Common myeloid progenitor, CD34-positive (primary cell): ENCODE results near the gene PSD4.

ENCODE experiments used
- CTCF ChIA-PET: fragments of 350-600 bp; sonication (Branson Sonifier 250); formaldehyde crosslinking; loops from one replicate; lab custom pipeline; 2021; ENCODE audit warnings: antibody characterized with exemption; lab: Charles Lee
- POLR2A ChIA-PET: fragments of 350-600 bp; sonication (Branson Sonifier 250); formaldehyde crosslinking; loops from one replicate; lab custom pipeline; 2021; ENCODE audit warnings: antibody characterized with exemption; lab: Charles Lee
- DNase-seq, 3 donors: peaks; one replicate each; pipeline versions ENCODE4 v3.0.0 to v3.0.0-alpha.2; 2013
- H3K27ac ChIP-seq, 2 experiments: 1 replicate in 1 of 2; 2 replicates in 1 of 2; pipeline ENCODE4 v1.7.0; 2013; ENCODE audit warnings: inconsistent platforms in 2 of 2, low read length in 2 of 2, mild to moderate bottlenecking in 2 of 2, low read depth in 1 of 2, moderate library complexity in 1 of 2; ENCODE audit not compliant: severe bottlenecking in 2 of 2, insufficient read depth in 1 of 2, poor library complexity in 1 of 2
- H3K27me3 ChIP-seq, 5 experiments: replicated peaks in 2 of 5; 1 replicate in 3 of 5; 2 replicates in 2 of 5; pipeline versions ENCODE4 v1.6.1 to v1.7.0; 2013; ENCODE audit warnings: low read length in 4 of 5, mild to moderate bottlenecking in 2 of 5, moderate library complexity in 2 of 5, inconsistent platforms in 1 of 5; ENCODE audit not compliant: insufficient read depth in 5 of 5, control insufficient read depth in 4 of 5
- H3K36me3 ChIP-seq, 4 experiments: 1 replicate in 2 of 4; 2 replicates in 2 of 4; pipeline versions ENCODE4 v1.6.1 to v1.7.0; 2013; ENCODE audit warnings: low read length in 3 of 4, control low read depth in 1 of 4, mild to moderate bottlenecking in 1 of 4; ENCODE audit not compliant: control insufficient read depth in 4 of 4, insufficient read depth in 4 of 4
- H3K4me1 ChIP-seq, 4 experiments: 1 replicate in 3 of 4; 2 replicates in 1 of 4; pipeline versions ENCODE4 v1.6.1 to v1.7.1; 2013; ENCODE audit warnings: low read length in 3 of 4, mild to moderate bottlenecking in 3 of 4, control low read depth in 1 of 4, inconsistent platforms in 1 of 4, moderate library complexity in 1 of 4; ENCODE audit not compliant: control insufficient read depth in 4 of 4, insufficient read depth in 4 of 4; ENCODE audit errors: control extremely low read depth in 1 of 4
- H3K4me3 ChIP-seq, 7 experiments: 1 replicate in 4 of 7; 2 replicates in 3 of 7; pipeline versions ENCODE4 v1.5.1 to v1.7.0; 2013; ENCODE audit warnings: mild to moderate bottlenecking in 7 of 7, low read length in 6 of 7, moderate library complexity in 6 of 7, inconsistent platforms in 2 of 7, low read depth in 2 of 7, control low read depth in 1 of 7; ENCODE audit not compliant: insufficient read depth in 4 of 7, control insufficient read depth in 1 of 7; ENCODE audit errors: extremely low read depth in 1 of 7
- H3K9me3 ChIP-seq, 5 experiments: 1 replicate in 4 of 5; 2 replicates in 1 of 5; pipeline versions ENCODE4 v1.6.1 to v1.7.1; 2013; ENCODE audit warnings: low read length in 4 of 5, mild to moderate bottlenecking in 2 of 5, inconsistent platforms in 1 of 5, low read depth in 1 of 5, moderate library complexity in 1 of 5; ENCODE audit not compliant: control insufficient read depth in 4 of 5, insufficient read depth in 2 of 5; ENCODE audit errors: control extremely low read depth in 1 of 5
- WGBS: methylation state at CpG from one replicate; pipeline ENCODE4 v1.1.5; 2013; ENCODE audit not compliant: insufficient coverage; 5-methylcytosine and 5-hydroxymethylcytosine counted together

PSD4 gene

GRCh38 chr2:113175736-113176695 is 2.2 kb downstream of the PSD4 start:
- no peaks in the 10 kb centered on the region for H3K9me3 ChIP-seq
- no peaks in the 10 kb centered on the region for H3K27me3 ChIP-seq
- peak overlapping the region in 6 of 7 experiments; percentile 67 to 83 (median 78) for H3K4me3 ChIP-seq
- peak overlapping the region; percentile 34 to 80 for H3K27ac ChIP-seq
- DNase-seq, result peak in 2 of 3 donors; percentile 31 to 47
- peaks cover 0 to 32% (median 6%) of the 10 kb centered on the region in 4 experiments for H3K36me3 ChIP-seq
- CTCF ChIA-PET, result interaction anchor here (0.6 to 8.2 kb wide), 12 partner anchors 7 to 96 kb away, joined by 3 to 93 read pairs (median 4); no protein-coding TSS in a partner anchor
- WGBS, result 39% methylated on average over 8 of the region's 11 CpGs
- H3K4me1 ChIP-seq, result peaks cover 11 to 73% (median 67%) of the 10 kb centered on the region in 4 experiments
- POLR2A ChIA-PET, result interaction anchor here (0.6 to 1.5 kb wide), 3 partner anchors 11 to 78 kb away, joined by 3 read pairs; no protein-coding TSS in a partner anchor

GRCh38 chr2:113176696-113177355 is 3.1 kb downstream of the PSD4 start:
- peaks cover 0 to 38% (median 6%) of the 10 kb centered on the region in 4 experiments for H3K36me3 ChIP-seq
- POLR2A ChIA-PET, result interaction anchor here (1.1 kb wide), 1 partner anchor 14 kb away, joined by 3 read pairs; no protein-coding TSS in a partner anchor
- peak overlapping the region in 1 of 7 experiments; percentile 83 for H3K4me3 ChIP-seq

GRCh38 chr2:113178069-113178746 is 4.4 kb downstream of the PSD4 start:
- POLR2A ChIA-PET, result no interaction called here
- CTCF ChIA-PET, result interaction anchor here (1.3 to 8.2 kb wide), 4 partner anchors 21 to 98 kb away, joined by 3 to 80 read pairs (median 36); no protein-coding TSS in a partner anchor
- Histone ChIP-seq H3K27ac (no peak overlapping the region), H3K27me3 (no peaks in the 10 kb centered on the region), H3K9me3 (no peaks in the 10 kb centered on the region), H3K4me3 (no peak overlapping the region), H3K36me3 (peaks cover 2 to 52% (median 15%) of the 10 kb centered on the region in 4 experiments), H3K4me1 (peaks cover 9 to 75% (median 69%) of the 10 kb centered on the region in 4 experiments)
- WGBS, result 97% methylated on average over 6 of the region's 11 CpGs
- DNase-seq, result no peak

More at GRCh38 chr2:113176696-113177355, 3.1 kb downstream of the PSD4 start:
- 96% methylated on average over 4 of the region's 7 CpGs for WGBS
- peaks cover 11 to 81% (median 73%) of the 10 kb centered on the region in 4 experiments for H3K4me1 ChIP-seq
- CTCF ChIA-PET, result interaction anchor here (0.7 to 8.2 kb wide), 5 partner anchors 12 to 97 kb away, joined by 4 to 93 read pairs (median 16); no protein-coding TSS in a partner anchor
- no peak for DNase-seq
- H3K27ac ChIP-seq, result peak overlapping the region in 1 of 2 experiments; percentile 2
- no peaks in the 10 kb centered on the region for H3K27me3 ChIP-seq
- H3K9me3 ChIP-seq, result no peaks in the 10 kb centered on the region

GRCh38 chr2:113178891-113179290 is 5.1 kb downstream of the PSD4 start:
- no peak overlapping the region for H3K27ac ChIP-seq

GRCh38 chr2:113179446-113180045 is 5.8 kb downstream of the PSD4 start:
- ChIA-PET CTCF (interaction anchor here (1.1 to 8.2 kb wide), 8 partner anchors 18 to 100 kb away, joined by 3 to 80 read pairs (median 10); no protein-coding TSS in a partner anchor), POLR2A (no interaction called here)
- H3K9me3 ChIP-seq, result no peaks in the 10 kb centered on the region
- H3K36me3 ChIP-seq, result peaks cover 2 to 64% (median 25%) of the 10 kb centered on the region in 4 experiments
- WGBS, result 95% methylated on average over 8 of the region's 8 CpGs
- no peaks in the 10 kb centered on the region for H3K27me3 ChIP-seq
- H3K4me3 ChIP-seq, result no peak overlapping the region
- DNase-seq, result no peak
- H3K4me1 ChIP-seq, result peaks cover 6 to 63% (median 57%) of the 10 kb centered on the region in 4 experiments
- no peak overlapping the region for H3K27ac ChIP-seq

More at GRCh38 chr2:113178891-113179290, 5.1 kb downstream of the PSD4 start:
- 75% methylated on average over 2 of the region's 4 CpGs for WGBS
- H3K9me3 ChIP-seq, result no peaks in the 10 kb centered on the region
- POLR2A ChIA-PET, result no interaction called here
- peaks cover 2 to 59% (median 21%) of the 10 kb centered on the region in 4 experiments for H3K36me3 ChIP-seq
- CTCF ChIA-PET, result interaction anchor here (1.1 to 8.2 kb wide), 6 partner anchors 20 to 98 kb away, joined by 3 to 80 read pairs (median 5); no protein-coding TSS in a partner anchor
- no peak overlapping the region for H3K4me3 ChIP-seq
- H3K27me3 ChIP-seq, result no peaks in the 10 kb centered on the region
- peak in 2 of 3 donors; percentile 33 to 44 for DNase-seq
- H3K4me1 ChIP-seq, result peaks cover 6 to 68% (median 63%) of the 10 kb centered on the region in 4 experiments
